ENCODE measurements around the gene NFIC. TPM values are rescaled to one million over a fixed set of nuclear protein-coding genes. Genes with fewer than 3 reads are reported as not detected.

Gene NFIC
- total and polyA plus RNA-seq, 4 donors = 40.4 to 208 (median 49.8) TPM

DNA sequence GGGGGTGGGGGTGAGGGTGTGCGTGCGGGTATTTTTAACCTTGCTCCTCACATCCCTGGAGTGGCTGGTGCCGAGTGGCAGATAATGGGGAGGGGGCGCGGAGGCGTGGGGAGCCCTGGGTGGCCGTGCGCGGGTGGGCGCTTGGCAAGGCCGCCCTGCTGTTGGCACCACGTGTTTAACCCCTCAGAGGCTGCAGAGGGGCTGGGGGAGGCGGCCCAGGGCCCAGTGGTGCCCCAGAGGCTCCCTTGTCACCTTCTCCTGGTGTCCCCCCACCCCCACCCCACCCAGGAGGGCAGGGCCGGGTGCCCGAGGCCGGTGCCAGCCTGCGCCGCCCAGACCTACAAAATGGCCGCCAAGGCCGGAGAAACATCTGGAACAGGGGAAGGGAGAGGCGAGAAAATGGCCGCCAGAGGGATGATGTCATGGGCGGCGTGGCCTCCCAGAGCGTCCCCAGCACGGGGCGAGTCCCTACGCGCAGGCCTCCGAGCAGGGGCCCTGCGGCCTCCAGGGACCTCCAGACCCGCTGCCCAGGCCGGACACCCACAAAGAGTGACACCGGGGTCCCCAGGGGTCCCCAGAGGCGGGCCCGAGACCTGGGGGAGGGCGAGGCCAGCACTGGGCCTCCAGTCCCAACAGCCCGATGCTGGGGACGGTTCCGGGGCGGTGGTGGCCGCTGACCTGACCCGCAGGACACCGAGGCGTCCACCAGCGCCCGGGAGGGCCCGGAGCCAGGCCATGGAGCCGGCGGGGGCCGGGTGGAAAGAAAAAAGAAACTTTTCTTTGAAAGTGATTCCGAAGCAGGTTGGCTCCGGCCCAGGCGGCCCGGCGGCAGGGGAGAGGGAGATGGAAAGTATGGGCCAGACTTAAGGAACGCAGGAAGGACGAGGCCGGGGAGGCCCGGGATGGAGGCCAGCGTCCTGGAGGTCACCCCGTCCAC, 38.2 kb downstream of the NFIC start:
- TF ChIP-seq, protein P1, sequence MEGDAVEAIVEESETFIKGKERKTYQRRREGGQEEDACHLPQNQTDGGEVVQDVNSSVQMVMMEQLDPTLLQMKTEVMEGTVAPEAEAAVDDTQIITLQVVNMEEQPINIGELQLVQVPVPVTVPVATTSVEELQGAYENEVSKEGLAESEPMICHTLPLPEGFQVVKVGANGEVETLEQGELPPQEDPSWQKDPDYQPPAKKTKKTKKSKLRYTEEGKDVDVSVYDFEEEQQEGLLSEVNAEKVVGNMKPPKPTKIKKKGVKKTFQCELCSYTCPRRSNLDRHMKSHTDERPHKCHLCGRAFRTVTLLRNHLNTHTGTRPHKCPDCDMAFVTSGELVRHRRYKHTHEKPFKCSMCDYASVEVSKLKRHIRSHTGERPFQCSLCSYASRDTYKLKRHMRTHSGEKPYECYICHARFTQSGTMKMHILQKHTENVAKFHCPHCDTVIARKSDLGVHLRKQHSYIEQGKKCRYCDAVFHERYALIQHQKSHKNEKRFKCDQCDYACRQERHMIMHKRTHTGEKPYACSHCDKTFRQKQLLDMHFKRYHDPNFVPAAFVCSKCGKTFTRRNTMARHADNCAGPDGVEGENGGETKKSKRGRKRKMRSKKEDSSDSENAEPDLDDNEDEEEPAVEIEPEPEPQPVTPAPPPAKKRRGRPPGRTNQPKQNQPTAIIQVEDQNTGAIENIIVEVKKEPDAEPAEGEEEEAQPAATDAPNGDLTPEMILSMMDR (IDR thresholded peaks at IDR 0.05; ENCODE audit: control extremely low read depth, extremely low read depth) = no peak
- 33 to 66% methylated on average over 61 to 62 of the region's 62 CpGs for WGBS, 2 donors
- H3K27me3 ChIP-seq (ENCODE audit: control insufficient read depth in 3 of 3, insufficient read depth in 3 of 3, low read length in 2 of 3) = no peaks in the 10 kb centered on the region
- no peaks in the 10 kb centered on the region for H3K9me3 ChIP-seq (ENCODE audit: control insufficient read depth in 4 of 4, insufficient read depth in 3 of 4, low read length in 3 of 4)
- ATAC-seq (ENCODE audit: insufficient read depth, low FRiP score) (peak; percentile 60), DNase-seq (peak; percentile 92 to 96 (median 95))
- H3K4me1 ChIP-seq (ENCODE audit: control insufficient read depth in 5 of 5, insufficient read depth in 5 of 5, low read length in 5 of 5) = peaks cover 0 to 31% (median 9%) of the 10 kb centered on the region in 5 donors
- H3K27ac ChIP-seq (ENCODE audit: low read depth in 1 of 2, low read length in 1 of 2) = peak overlapping the region; percentile 94 to 100
- H3K4me3 ChIP-seq = no peak overlapping the region
- H3K9ac ChIP-seq (ENCODE audit: insufficient read depth in 1 of 2, low read length in 2 of 2) = peak overlapping the region; percentile 32 to 37
- peaks cover 0 to 9% (median 5%) of the 10 kb centered on the region in 4 donors for H3K36me3 ChIP-seq (ENCODE audit: control insufficient read depth in 4 of 4, insufficient read depth in 4 of 4, low read length in 4 of 4)

DNA sequence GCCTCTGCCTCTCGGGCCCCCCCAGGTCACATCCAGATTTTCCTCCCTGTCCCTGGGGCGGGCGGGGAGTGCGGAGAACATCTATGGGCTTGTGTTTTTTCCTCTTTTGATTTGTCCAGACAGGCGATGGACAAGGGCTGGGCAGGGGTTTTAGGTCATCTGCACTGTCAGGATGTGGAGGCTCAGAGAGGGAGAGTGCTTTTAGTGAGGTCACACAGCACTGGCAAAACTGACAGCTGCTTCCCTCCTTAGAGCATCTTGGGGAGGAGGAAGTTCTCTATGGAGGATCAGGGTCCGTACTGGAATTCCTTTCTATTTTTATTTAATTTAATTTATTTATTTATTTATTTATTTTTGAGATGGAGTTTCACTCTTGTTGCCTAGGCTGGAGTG, 38.9 kb downstream of the NFIC start:
- H3K4me3 ChIP-seq = no peak overlapping the region
- DNase-seq = no peak
- TF ChIP-seq, protein P1 (IDR thresholded peaks at IDR 0.05; ENCODE audit: control extremely low read depth, extremely low read depth) = no peak
- peak overlapping the region; percentile 94 to 100 for H3K27ac ChIP-seq (ENCODE audit: low read depth in 1 of 2, low read length in 1 of 2)
- WGBS, 2 donors = 56 to 68% methylated on average over 6 of the region's 6 CpGs
- H3K27me3 ChIP-seq (ENCODE audit: control insufficient read depth in 3 of 3, insufficient read depth in 3 of 3, low read length in 2 of 3) = no peaks in the 10 kb centered on the region
- peaks cover 0 to 9% (median 5%) of the 10 kb centered on the region in 4 donors for H3K36me3 ChIP-seq (ENCODE audit: control insufficient read depth in 4 of 4, insufficient read depth in 4 of 4, low read length in 4 of 4)
- H3K9me3 ChIP-seq (ENCODE audit: control insufficient read depth in 4 of 4, insufficient read depth in 3 of 4, low read length in 3 of 4) = no peaks in the 10 kb centered on the region
- no peak overlapping the region for H3K9ac ChIP-seq (ENCODE audit: insufficient read depth in 1 of 2, low read length in 2 of 2)
- no peak for ATAC-seq (ENCODE audit: insufficient read depth, low FRiP score)
- H3K4me1 ChIP-seq (ENCODE audit: control insufficient read depth in 5 of 5, insufficient read depth in 5 of 5, low read length in 5 of 5) = peaks cover 0 to 31% (median 9%) of the 10 kb centered on the region in 5 donors

DNA sequence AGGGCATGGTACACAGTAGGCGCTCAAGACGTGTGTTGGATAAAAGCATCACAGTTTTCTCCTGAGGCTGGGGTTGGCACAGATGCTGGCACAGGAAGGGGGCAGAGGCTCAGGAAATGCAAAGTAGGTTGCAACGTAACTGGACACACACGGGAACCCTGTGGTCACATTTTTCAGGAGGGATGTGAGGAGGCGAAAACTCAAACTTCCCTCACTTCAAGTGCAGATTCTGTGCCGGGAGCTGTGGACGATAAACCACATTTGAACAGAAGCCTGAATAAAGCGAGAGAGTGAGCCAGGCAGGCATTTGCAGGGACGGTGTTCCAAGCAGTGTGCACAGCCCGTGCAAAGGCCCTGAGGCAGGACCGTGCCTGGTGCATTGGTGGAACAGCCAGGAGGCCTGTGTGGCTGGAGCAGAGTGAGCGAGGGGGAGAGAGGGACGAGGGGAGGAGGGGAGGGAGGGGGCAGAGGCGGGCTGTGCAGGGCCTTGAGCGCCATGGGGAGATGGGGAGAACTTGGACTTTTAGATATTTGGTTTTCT, 40.3 kb downstream of the NFIC start:
- peak overlapping the region; percentile 13 to 30 for H3K27ac ChIP-seq (ENCODE audit: low read depth in 1 of 2, low read length in 1 of 2)
- no peaks in the 10 kb centered on the region for H3K9me3 ChIP-seq (ENCODE audit: control insufficient read depth in 4 of 4, insufficient read depth in 3 of 4, low read length in 3 of 4)
- H3K36me3 ChIP-seq (ENCODE audit: control insufficient read depth in 4 of 4, insufficient read depth in 4 of 4, low read length in 4 of 4) = peaks cover 0 to 15% (median 4%) of the 10 kb centered on the region in 4 donors
- H3K4me1 ChIP-seq (ENCODE audit: control insufficient read depth in 5 of 5, insufficient read depth in 5 of 5, low read length in 5 of 5) = peaks cover 0 to 31% (median 9%) of the 10 kb centered on the region in 5 donors
- DNase-seq (no peak), ATAC-seq (ENCODE audit: insufficient read depth, low FRiP score) (no peak)
- no peak overlapping the region for H3K4me3 ChIP-seq
- 52 to 73% methylated on average over 15 of the region's 15 CpGs for WGBS, 2 donors
- no peak overlapping the region for H3K9ac ChIP-seq (ENCODE audit: insufficient read depth in 1 of 2, low read length in 2 of 2)
- H3K27me3 ChIP-seq (ENCODE audit: control insufficient read depth in 3 of 3, insufficient read depth in 3 of 3, low read length in 2 of 3) = no peaks in the 10 kb centered on the region
- TF ChIP-seq, protein P1 (IDR thresholded peaks at IDR 0.05; ENCODE audit: control extremely low read depth, extremely low read depth) = no peak
